GM19397 (cell line): ENCODE data around the gene PPP1R14C.

Experiments
- ATAC-seq: cut with Tn5 transposase; IDR thresholded peaks from one replicate; pipeline ENCODE4 v1.9.1; 2021; ENCODE audit warnings: mild to moderate bottlenecking, moderate library complexity; ENCODE audit not compliant: unreplicated experiment

The PPP1R14C gene

DNA sequence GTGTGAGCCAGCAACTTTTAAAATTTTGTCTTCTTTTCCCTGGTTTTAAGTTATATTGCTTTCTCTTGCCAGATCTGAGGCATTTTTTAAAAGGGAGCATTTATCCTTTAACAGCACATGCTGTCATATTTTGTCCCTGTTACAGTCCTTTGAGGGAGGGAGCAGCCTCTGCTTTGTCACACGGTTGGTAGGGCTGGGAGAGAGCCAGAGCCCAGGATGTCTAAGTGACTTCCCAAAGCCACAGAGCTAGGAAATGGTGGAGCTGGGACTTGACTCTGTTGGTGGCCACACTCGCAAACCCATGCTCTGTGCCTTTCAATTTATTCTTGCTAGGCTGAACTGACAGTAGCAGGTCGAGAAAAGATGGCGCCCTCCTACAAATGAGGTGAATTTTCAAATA, 145.6 kb downstream of the PPP1R14C start:
- ATAC-seq: no peak

DNA sequence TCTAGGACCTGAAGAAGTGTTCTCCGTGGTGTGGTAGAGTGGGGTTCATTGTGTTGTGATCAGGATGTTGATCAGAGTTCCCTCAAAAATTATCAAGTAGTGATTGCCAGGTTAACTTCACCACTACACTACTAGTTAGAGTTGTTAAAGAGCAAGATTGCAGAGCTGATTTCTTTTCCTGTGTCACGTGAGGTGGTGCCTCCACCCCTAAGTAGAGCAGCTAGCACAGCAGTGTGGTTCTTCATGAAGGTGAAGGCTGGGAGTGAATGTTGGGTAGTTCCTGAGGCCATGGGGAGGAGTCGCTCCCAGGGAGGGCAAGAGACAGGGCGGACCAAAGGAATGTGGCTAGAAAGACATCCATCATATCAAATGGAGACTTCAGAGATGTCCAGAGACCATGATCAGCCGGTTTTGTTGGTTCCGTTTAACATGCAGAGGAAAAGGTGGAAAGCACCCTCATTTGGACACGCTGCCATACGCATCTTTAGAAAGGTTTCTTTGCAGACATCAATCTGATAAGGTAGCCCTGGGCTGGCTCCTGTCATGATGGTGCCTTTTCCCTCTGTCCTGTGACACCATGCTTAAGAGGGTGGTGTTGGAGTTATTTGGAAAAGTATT, 146.7 kb downstream of the PPP1R14C start:
- ATAC-seq: no peak

DNA sequence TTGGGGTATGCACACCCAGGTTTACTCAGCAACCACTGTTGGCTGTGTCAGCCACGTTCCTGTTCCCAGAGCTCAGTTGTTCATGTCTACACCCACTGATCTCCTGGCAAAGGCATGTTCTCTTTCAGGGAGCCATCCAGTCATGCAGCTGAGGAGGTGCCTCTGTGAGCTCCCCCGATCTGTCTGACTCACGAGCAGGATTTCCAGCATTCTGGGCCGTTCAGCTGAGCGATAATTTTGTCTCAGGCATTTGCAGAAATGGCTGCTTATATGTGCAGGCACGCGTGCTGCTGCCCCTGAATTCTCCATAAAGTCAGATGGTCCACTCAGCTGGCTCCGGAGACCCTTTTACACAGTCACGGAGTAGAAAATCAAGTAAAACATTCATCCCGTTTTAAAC, 147.6 kb downstream of the PPP1R14C start:
- no peak for ATAC-seq

DNA sequence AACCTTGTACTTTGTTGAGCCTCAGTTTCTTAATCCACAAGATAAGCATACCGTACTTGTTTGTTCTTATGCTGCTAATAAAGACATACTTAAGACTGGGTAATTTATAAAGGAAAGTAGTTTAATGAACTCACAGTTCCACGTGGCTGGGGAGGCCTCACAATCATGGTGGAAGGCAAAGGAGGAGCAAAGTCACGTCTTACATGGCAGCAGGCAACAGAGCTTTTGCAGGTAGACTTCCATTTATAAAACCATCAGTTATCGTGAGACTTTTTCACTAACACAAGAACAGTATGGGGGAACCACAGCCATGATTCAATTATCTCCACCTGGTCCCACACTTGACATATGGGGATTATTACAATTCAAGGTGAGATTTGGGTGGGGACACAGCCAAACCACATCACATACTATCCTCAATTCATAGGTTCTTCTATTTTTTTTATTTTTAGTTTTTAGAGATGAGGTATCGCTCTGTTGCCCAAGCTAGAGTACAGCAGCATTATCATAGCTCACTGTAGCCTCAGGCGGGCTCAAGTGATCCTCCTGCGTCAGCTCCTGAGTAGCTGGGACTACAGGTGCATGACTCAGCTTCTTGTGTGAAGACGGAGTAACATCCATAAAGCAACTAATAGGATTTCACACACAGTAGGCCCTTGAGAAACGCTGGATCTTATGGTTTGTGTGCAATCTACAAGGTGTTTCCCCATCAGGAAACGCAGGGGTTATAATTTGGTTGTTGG, 149.3 kb downstream of the PPP1R14C start:
- no peak for ATAC-seq

DNA sequence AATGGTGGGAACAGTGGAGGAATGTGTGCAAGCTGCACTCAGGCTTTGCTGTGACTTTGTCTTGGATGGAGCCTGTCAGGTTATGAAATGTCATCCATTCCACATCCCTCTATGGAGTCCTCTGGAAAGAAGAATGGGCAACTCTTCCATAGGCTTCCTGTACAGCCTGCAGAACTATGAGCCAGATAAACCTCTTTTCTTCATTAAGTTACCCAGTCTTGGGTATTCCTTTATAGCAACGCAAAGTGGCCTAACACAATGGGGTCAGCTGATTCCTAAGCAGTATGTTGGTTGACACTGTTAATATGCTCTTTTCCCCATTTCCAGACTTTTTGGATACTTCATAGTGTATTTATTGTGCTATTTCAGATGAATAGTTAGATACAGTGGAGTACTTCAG, 150.2 kb downstream of the PPP1R14C start:
- ATAC-seq: no peak

DNA sequence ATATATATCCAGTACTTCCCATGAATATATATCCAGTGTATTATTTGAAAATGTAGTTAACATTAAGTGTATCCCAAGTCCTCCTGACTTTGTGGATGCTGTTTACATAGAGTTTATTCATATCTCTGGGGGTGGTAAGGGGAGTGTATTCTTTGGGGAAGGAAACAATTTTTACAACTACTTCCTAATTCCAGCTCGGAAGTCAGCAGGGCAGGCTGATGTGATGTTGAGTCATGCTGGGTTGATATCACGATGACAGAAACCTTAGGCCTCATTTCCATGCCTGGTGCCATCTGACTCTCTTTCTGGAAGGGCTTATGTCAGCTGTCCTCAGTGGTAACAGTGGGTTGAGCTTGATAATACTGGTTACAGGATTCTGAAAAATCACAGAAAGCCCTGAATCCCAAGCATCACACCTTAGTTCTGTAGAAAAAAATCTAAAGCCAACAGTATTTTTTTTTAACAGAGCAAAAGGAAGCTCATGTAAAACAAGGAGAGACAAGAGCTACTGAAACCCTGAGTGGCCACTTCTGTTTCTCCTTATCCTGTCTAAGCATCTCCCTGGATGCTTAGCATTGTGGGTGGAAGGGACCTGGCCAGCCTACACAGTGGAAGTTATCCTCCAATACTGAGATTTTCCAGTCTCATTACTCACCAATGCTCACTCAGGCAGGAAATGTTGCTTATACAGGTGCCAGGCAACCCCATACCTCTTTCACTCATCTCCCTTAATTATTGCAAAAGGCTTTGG, 150.8 kb downstream of the PPP1R14C start:
- no peak for ATAC-seq

DNA sequence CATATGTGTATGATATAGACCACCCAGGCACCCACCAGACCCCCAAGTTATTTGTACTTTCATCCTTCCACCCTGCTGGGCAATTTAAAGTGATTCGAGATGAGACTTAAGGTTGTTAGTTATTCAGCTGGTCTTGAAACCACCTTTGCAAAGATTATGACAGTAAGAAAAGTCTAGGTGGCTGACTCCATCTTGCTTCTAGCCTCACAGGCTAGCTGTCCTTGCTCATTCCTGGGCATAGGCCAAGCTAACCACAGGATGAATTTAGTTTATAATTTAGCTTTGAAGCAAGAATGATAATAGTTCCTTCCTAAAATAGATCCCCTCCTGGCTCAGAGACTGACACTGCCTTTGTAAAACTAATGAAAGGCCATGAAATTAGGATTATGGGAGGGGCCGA, 154.0 kb downstream of the PPP1R14C start:
- ATAC-seq: no peak

DNA sequence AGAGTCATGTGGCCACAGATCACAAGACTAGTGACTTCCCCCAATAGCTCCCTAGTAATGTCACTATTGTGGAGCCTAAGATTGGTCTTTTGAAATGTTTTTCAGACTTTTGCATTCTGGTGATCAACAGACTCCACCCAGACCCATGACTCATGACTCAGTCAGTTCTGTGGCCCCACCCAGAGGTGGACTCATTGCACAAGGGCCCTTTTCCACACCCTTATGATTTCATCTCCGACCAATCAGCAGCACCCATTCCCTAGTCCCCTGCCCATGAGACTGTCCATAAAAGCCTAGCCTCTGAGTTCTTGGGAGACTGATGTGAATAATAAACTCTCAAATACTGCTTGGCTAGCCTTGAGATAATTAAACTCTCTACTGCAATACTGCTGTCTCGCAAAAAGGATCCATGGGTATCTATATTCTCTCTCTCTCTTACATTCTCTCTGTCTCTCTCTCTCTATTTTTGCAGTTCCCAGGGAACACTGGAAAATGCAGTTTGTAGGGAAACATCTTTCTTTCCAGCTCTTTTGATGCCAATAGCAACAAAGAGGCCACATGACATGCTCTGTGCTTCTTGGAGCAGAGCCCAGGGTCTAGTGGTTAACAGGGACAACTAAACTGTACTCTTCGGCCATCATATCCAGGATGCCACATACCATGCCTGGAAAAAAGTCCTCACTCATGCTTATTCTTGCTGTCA, 154.6 kb downstream of the PPP1R14C start:
- no peak for ATAC-seq

DNA sequence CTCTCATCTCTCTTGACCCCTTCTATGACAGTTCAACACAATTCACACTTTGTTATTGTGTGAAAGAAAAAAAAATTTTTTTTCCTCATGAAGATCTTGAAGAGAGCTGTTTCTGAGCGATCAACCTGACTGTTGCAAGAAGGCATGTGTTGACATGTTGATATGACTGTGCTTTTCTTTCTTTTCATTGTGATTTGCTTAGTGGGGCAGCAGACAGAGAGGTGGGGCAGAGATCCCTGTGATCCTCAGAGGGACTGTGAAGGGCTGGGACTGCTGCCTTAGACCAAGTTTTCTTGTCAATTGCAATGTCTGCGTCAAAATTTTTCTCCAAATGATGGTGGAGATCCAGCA, 155.2 kb downstream of the PPP1R14C start:
- no peak for ATAC-seq

DNA sequence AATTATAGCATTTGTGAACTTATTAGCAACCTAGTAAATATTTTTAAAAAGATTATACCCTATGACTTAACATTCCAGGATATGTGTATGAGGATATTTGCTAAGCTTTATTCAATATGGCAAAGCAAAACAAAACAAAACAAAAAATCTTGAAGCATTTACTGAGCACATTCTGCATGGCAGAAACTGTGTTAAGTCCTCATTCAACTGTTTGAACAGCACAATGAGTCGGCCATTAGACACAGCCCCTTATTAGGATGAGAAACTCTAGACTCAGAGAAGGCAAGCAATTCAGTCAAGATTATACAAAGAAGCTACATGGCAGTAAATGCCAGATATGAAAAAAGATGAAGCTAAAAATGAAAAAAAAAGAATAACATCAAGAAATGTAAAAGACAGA, 155.8 kb downstream of the PPP1R14C start:
- ATAC-seq: no peak
